Measurements from ENCODE around the gene GAB1. TPM values are rescaled to one million over a fixed set of nuclear protein-coding genes. Genes with fewer than 3 reads are reported as not detected.
A peak's percentile ranks its signal among the peaks of the same experiment; 100 is the strongest.

The GAB1 gene
- total and polyA plus RNA-seq, 5 experiments from 2014 or later = 0.63 to 1.1 TPM; not detected in 3

DNA sequence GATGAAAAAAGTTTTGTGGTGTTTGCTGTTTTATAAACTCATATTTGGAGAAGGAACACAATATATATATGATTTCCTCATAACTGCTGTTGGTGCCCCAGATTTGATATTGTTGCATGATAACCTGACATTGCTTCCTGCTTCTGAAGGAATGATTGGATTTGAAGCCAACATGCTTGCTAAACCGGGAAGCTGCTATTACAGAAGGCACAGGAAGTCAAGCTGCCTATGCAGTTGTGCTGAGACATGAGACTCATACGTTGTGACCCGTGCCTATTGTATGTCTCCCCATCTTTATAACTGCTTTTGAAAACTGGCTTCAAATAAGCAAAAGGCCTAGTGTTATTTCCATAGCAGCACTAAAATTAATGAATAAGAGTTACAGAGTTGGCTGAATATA is 32.9 kb downstream of the GAB1 start:
- Mint-ChIP-seq H3K9me3 (peaks cover 0 to 13% (median 1%) of the 10 kb centered on the region in 9 donors), H3K27me3 (peaks cover 0 to 1% (median 0%) of the 10 kb centered on the region in 5 donors), H3K4me3 (no peak overlapping the region), H3K36me3 (peaks cover 0 to 9% (median 5%) of the 10 kb centered on the region in 3 donors), H3K27ac (no peak overlapping the region), H3K4me1 (peaks cover 0 to 25% (median 0%) of the 10 kb centered on the region in 4 donors)
- ATAC-seq = no peak
- DNase-seq = no peak
- POLR2A ChIA-PET = no interaction called here

DNA sequence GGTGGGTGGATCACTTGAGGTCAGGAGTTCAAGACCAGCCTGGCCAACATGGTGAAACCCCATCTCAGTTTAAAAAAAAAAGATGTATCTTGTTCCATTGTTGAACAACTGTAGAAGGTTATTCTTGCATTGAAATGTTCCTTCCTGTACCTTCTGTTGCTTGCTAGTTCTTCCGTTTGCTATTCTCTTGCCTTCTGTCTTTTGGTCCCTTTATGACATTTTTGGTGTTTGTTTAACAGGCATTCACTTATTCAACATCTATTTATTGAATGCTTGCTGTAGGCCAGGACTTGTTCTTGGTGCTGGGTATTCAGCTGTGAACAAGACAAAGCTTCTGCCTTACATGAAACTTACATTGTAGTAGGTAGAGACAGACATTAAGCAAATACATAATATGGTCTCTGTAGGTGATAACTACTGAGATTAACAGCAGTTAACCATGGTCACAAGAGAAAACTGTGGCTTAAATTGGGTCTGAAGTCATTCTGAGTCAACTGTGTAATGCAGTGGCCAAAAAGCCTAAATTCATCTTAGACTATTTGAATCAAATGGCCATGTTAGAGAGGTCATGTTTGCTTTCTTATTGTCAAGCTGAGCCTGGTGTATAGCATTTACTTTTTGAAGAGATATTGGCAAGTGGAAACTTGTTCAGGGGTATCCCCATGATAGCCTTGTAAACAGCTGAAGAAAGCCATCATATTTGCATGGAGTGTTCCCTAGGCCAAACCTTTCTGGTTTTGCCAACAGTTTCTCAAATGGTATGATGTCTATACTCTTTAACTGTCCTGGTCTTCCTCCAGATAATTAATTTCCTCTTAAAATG is 35.6 kb downstream of the GAB1 start:
- peaks cover 0 to 9% (median 5%) of the 10 kb centered on the region in 3 donors for H3K36me3 Mint-ChIP-seq
- POLR2A ChIA-PET = no interaction called here

DNA sequence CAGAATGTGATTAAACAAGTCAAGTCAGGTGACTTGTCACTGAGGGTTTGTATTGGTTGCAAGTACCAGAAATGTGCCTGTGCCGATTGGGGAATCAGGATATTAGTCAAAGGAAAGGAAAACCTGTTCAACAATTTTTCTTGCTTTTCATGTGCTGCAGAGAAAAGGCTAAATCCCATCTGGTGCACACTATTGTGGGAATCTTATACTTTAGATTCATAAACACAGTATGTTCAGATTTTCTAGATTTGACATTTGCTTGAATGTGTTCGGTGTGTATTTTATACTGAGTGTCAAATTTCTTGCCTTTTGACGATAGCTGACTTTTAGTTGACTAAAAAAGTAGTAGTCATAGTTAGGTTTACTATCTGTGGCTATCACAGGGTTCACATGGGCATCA is 37.6 kb downstream of the GAB1 start:
- no peak overlapping the region for H3K27ac Mint-ChIP-seq
- peaks cover 0 to 56% (median 0%) of the 10 kb centered on the region in 4 donors for H3K4me1 Mint-ChIP-seq
- ATAC-seq = no peak
- no peak overlapping the region for H3K4me3 Mint-ChIP-seq
- DNase-seq = no peak
- POLR2A ChIA-PET = no interaction called here
- peaks cover 0 to 1% (median 0%) of the 10 kb centered on the region in 5 donors for H3K27me3 Mint-ChIP-seq
- H3K36me3 Mint-ChIP-seq = peaks cover 0 to 9% (median 5%) of the 10 kb centered on the region in 3 donors
- peaks cover 0 to 13% (median 0%) of the 10 kb centered on the region in 9 donors for H3K9me3 Mint-ChIP-seq

More for the DNA sequence above, 35.6 kb downstream of the GAB1 start:
- Mint-ChIP-seq H3K4me3 (no peak overlapping the region), H3K9me3 (peaks cover 0 to 13% (median 0%) of the 10 kb centered on the region in 9 donors), H3K27me3 (peaks cover 0 to 1% (median 0%) of the 10 kb centered on the region in 5 donors), H3K4me1 (peaks cover 0 to 42% (median 0%) of the 10 kb centered on the region in 4 donors), H3K27ac (no peak overlapping the region)
- ATAC-seq (no peak), DNase-seq (no peak)

DNA sequence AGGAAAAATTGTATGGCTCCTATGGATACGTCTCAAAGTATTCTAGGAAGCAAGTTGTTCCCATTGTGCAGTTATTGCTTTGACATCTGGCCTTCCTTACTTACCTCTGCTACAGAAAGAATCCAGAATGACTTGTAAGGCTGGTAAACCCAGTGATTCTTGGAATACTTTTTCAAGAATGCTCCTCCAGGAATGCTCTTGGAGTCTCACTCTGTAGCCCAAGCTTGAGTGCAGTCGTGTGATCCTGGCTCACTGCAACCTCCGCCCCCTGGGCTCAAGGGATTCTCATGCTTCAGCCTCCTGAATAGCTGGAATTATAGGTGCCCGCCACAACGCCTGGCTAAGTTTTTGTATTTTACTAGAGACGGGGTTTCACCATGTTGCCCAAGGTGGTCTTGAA is 38.1 kb downstream of the GAB1 start:
- ATAC-seq = no peak
- Mint-ChIP-seq H3K4me1 (peaks cover 0 to 51% (median 0%) of the 10 kb centered on the region in 4 donors), H3K27ac (no peak overlapping the region), H3K4me3 (no peak overlapping the region), H3K9me3 (peaks cover 0 to 13% (median 0%) of the 10 kb centered on the region in 9 donors), H3K27me3 (peaks cover 0 to 1% (median 0%) of the 10 kb centered on the region in 5 donors), H3K36me3 (peaks cover 0 to 8% (median 5%) of the 10 kb centered on the region in 3 donors)
- POLR2A ChIA-PET = no interaction called here
- DNase-seq = no peak

DNA sequence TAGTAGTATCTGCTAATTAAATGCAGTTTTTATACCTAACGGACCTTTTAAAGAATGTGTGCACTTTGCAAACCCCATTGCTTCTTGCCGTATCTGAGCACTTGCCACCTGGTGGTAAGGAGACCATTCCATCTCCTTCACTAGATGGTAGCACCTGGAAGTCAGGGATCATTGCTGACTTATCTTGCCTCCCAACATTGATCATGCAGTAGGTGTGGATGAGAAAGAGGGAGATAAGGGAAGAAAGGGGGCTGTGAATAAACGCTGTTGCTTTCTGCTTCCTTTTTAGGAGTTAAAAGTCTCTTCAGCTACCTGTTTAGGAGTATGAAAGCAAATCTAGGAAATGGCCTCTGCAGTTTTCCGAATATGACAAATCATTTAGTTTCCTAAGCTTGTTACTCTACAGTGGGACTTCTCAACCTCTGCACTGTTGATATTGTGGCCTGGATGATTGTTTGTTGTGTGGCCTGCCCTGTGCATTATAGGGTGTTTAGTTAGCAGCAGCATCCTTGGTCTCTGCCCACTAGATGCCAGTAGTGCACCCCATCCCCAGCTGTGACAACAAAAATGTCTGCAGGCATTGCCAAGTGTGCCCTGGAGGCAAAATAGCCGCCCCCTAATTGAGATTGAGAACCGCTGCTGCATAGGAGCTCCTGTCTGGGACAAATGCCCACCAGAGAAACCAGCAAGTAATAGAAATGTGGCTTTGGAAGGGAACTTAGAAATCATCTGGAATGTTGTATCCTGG is 38.8 kb downstream of the GAB1 start:
- peaks cover 0 to 8% (median 0%) of the 10 kb centered on the region in 9 donors for H3K9me3 Mint-ChIP-seq
- POLR2A ChIA-PET = no interaction called here
- H3K27me3 Mint-ChIP-seq = no peaks in the 10 kb centered on the region
- ATAC-seq (no peak), DNase-seq (no peak)
- H3K36me3 Mint-ChIP-seq = peaks cover 0 to 5% (median 5%) of the 10 kb centered on the region in 3 donors
- no peak overlapping the region for H3K27ac Mint-ChIP-seq
- H3K4me3 Mint-ChIP-seq = no peak overlapping the region
- peaks cover 0 to 48% (median 0%) of the 10 kb centered on the region in 4 donors for H3K4me1 Mint-ChIP-seq

DNA sequence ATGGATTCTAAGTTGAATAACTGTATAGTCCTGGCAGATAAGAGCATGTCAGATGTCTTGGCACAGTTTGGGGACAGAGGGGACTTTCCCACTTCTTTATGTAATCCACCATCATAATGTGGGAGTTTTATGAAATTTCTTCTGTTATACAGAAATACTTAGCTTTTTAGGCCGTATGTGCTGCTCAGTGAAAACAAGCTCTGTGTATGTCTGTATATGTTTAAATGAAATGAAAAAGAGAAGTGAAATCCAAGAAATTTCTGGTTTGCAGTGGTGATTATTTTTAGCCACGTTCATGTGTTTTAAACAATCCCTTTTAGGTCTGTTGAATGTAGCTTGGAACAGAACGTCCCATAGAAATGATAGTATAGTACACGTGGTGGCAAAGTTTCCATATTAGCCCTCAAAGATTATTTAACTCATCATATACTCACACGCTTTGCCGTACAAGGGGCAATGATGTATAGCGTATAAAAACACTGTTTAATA is 41.0 kb downstream of the GAB1 start:
- peak overlapping the region in 1 of 10 donors; percentile 4 for H3K4me3 Mint-ChIP-seq
- no peaks in the 10 kb centered on the region for H3K9me3 Mint-ChIP-seq
- DNase-seq (no peak), ATAC-seq (no peak)
- peak overlapping the region in 2 of 10 donors; percentile 23 to 55 for H3K27ac Mint-ChIP-seq
- H3K4me1 Mint-ChIP-seq = peaks cover 0 to 56% (median 0%) of the 10 kb centered on the region in 4 donors
- no peaks in the 10 kb centered on the region for H3K27me3 Mint-ChIP-seq
- POLR2A ChIA-PET = no interaction called here
- no peaks in the 10 kb centered on the region for H3K36me3 Mint-ChIP-seq

DNA sequence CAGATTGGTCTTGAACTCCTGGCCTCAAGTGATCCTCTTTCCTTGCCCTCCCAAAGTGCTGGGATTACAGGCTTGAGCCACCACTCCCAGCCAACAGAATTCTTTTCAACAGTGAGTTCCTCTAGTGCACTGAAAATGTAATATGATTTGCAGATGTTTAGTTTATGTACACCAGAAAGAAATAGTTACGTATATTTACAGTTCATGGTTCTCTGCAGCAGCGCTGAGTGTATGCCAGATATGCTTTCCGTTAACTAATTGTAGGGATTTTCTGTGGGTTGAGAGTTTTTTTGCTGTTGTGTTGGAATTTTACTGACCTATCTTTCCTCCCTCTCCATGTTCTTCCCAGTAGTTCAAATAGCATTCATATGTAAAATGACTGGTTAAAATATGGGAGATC is 44.0 kb downstream of the GAB1 start:
- H3K4me3 Mint-ChIP-seq = no peak overlapping the region
- no peaks in the 10 kb centered on the region for H3K36me3 Mint-ChIP-seq

DNA sequence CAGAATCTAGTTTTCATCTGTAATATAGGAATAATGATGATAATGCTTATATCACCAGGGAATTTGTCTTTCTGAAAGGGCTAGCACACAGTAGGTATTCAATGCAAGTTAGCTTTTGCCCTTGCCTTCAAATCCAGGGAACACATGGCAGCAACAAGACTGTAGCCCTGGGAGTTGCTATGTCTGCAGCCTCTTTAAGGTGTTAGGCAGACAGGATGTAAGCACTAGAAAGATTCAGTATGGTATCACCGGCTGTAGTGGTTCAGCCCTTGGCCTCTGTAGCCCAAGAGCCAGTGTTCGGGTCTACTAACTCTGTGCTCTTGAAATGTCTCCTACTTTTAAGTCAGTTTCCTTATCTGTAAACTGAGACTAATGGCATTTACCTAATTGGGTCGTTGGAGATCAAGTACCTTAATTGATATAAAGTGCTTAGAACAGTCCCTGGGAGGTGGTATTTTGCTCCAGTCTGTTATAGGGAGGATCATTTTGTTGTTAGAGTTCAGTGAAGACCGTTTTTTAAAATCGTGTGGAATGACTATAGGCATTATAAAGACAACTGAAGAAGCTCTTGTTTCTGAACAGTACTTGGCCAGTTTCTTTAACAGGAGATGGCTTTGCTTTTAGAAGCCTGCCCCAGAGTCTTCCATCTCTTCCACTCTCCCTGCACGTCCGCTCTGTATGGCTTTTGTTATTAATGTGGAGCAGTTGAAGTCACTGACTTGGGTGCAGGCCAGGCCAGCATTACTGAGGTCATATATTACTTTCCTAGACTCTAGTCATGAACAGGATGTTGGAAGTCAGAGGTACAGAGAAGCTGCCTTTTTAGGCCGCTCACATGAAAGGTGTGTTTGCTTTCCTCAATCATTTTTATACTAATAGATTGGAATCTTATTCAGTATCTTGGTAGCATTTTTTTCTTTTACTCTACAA is 44.8 kb downstream of the GAB1 start:
- no peak for ATAC-seq
- no peaks in the 10 kb centered on the region for H3K9me3 Mint-ChIP-seq
- H3K36me3 Mint-ChIP-seq = no peaks in the 10 kb centered on the region
- DNase-seq = no peak
- H3K27ac Mint-ChIP-seq = peak overlapping the region in 1 of 10 donors; percentile 73
- peaks cover 0 to 58% (median 0%) of the 10 kb centered on the region in 4 donors for H3K4me1 Mint-ChIP-seq
- H3K27me3 Mint-ChIP-seq = peaks cover 0 to 1% (median 0%) of the 10 kb centered on the region in 5 donors
- POLR2A ChIA-PET = no interaction called here
- H3K4me3 Mint-ChIP-seq = no peak overlapping the region

More for the DNA sequence above, 44.0 kb downstream of the GAB1 start:
- no peak for DNase-seq
- Mint-ChIP-seq H3K27me3 (peaks cover 0 to 1% (median 0%) of the 10 kb centered on the region in 5 donors), H3K4me1 (peaks cover 0 to 65% (median 0%) of the 10 kb centered on the region in 4 donors), H3K9me3 (no peaks in the 10 kb centered on the region), H3K27ac (no peak overlapping the region)
- no peak for ATAC-seq
- POLR2A ChIA-PET = no interaction called here

DNA sequence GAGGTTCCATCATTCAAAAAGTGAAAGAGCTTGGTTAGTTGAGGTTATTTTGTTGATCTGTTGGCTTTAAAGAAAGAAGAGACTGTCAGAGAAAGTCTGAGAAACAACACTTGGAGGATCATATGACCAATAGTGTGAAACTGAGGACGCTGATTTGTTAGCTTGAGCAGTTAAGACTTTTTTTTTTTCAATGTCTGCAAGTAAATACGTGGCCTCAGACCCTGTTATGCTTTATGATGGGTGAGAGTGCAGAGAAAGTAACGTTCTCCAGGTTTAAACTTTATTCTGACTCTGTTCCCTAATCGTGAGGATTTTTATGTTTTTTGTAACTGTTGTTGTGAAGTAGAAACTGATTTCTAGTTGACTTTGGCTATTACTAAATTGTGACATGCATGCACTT is 45.9 kb downstream of the GAB1 start:
- peaks cover 0 to 51% (median 0%) of the 10 kb centered on the region in 4 donors for H3K4me1 Mint-ChIP-seq
- no peaks in the 10 kb centered on the region for H3K9me3 Mint-ChIP-seq
- H3K4me3 Mint-ChIP-seq = peak overlapping the region in 1 of 10 donors; percentile 29
- DNase-seq (no peak), ATAC-seq (no peak)
- H3K27ac Mint-ChIP-seq = peak overlapping the region in 1 of 10 donors; percentile 73
- POLR2A ChIA-PET = no interaction called here
- no peaks in the 10 kb centered on the region for H3K36me3 Mint-ChIP-seq
- H3K27me3 Mint-ChIP-seq = peaks cover 0 to 3% (median 1%) of the 10 kb centered on the region in 5 donors

DNA sequence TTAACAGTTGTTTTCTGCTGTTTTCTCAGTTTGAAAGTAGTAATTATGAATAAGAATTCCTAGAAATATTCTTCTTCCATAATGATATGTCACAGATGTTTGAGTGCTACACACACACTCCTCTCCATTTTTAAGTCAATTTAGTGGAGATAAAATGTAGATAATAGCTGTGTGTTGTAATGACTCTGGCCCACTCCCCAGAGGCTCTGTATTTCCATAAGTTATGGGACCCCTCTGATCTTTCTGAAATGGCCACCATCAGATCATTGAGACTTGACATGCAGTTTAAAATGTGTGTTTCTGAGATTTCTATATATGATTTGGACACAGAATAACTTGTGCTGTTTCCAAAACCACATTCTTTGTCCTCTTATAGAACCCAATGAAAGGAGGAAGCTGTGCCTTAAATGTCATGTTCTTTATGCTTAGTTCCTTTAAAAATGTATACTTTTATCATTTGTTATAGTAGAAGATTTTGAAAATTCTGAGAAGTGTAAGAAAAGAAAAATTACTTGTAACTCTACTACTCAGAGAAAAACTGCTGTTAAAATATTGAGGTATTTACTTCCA is 46.4 kb downstream of the GAB1 start:
- no peaks in the 10 kb centered on the region for H3K9me3 Mint-ChIP-seq
- H3K36me3 Mint-ChIP-seq = no peaks in the 10 kb centered on the region
- H3K27me3 Mint-ChIP-seq = peaks cover 0 to 7% (median 2%) of the 10 kb centered on the region in 5 donors
- ATAC-seq (no peak), DNase-seq (no peak)
- peaks cover 0 to 48% (median 0%) of the 10 kb centered on the region in 4 donors for H3K4me1 Mint-ChIP-seq
- no peak overlapping the region for H3K4me3 Mint-ChIP-seq
- POLR2A ChIA-PET = no interaction called here
- H3K27ac Mint-ChIP-seq = peak overlapping the region in 1 of 10 donors; percentile 73

DNA sequence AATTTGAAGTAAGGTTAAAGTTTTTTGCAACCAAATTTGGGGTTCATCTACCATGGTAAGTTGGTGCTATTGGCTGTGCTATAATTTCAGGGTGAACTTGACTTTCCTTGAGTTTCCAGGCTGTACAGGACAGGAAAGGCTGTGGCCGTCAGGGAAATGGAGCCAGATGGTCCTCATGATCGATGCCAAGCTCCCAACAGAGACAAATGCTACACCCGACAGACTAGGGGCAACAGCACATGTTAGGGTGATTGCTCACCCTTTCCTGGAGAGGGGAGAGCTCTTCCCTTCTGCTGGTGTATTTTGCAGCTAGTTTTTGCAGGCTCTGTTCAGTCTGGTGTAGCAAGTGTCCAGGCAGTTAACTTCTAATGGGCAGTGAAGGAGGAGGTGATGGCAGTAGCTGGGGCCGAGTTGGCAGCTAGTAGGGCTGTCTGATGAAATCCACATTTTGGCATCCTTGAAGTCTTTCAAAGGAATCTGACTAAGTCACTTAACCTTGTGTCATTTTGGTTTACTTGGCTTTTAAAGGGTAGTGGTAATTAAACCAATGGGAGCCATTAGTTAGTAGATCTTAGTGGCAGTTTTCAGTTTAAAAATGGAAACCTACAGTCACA is 47.8 kb downstream of the GAB1 start:
- POLR2A ChIA-PET = no interaction called here
- Mint-ChIP-seq H3K27me3 (peaks cover 0 to 8% (median 2%) of the 10 kb centered on the region in 5 donors), H3K36me3 (peaks cover 0 to 1% (median 0%) of the 10 kb centered on the region in 3 donors), H3K9me3 (no peaks in the 10 kb centered on the region), H3K27ac (no peak overlapping the region), H3K4me3 (no peak overlapping the region), H3K4me1 (peaks cover 0 to 44% (median 0%) of the 10 kb centered on the region in 4 donors)
- DNase-seq (no peak), ATAC-seq (no peak)

All from naive thymus-derived CD8-positive, alpha-beta T cell (primary cell).